Panc1 (cell line): ENCODE results near the gene ARHGEF12. TPM values are rescaled to one million over a fixed set of nuclear protein-coding genes. Genes with fewer than 3 reads are reported as not detected.

Source experiments
- ATAC-seq: fragments of 200-7000 bp; cut with Tn5 transposase; 2 replicates; pipeline ENCODE4 v1.9.1; 2020; ENCODE audit warnings: mild to moderate bottlenecking, moderate library complexity
- BruUV-seq: library from RNA; stranded (reverse); fragments of 400-500 nt; replicated peaks from 2 replicates; lab custom pipeline; 2021; lab: Mats Ljungman, UMichigan
- CTCF ChIA-PET: fragments of 300-600 bp; sonication (Branson Sonifier 250); formaldehyde crosslinking; loops from one replicate; lab custom pipeline; 2022; ENCODE audit warnings: antibody characterized with exemption; lab: Charles Lee
- POLR2A ChIA-PET: fragments of 300-600 bp; sonication (Branson Sonifier 250); formaldehyde crosslinking; loops from one replicate; lab custom pipeline; 2022; ENCODE audit warnings: antibody characterized with exemption; lab: Charles Lee
- DNase-seq: peaks from one replicate; pipeline ENCODE4 v3.0.0-alpha.2; 2010; ENCODE audit warnings: low read depth, low spot score
- H3K27ac ChIP-seq: 2 replicates; pipeline ENCODE4 v1.5.1; 2011; ENCODE audit warnings: mild to moderate bottlenecking, low read length, inconsistent platforms
- H3K27me3 ChIP-seq: fragments of 200-500 bp; sonication (Bioruptor generic); 2 replicates; pipeline ENCODE4 v1.6.0; 2014; ENCODE audit warnings: low read length, inconsistent platforms; ENCODE audit not compliant: control insufficient read depth, insufficient read depth
- H3K36me3 ChIP-seq: fragments of 200-500 bp; sonication (Bioruptor generic); 2 replicates; pipeline ENCODE4 v1.5.1; 2014; ENCODE audit warnings: inconsistent platforms, mild to moderate bottlenecking, low read length, moderate library complexity; ENCODE audit not compliant: control insufficient read depth, insufficient read depth
- H3K4me1 ChIP-seq: 2 replicates; pipeline ENCODE4 v1.5.1; 2011; ENCODE audit warnings: inconsistent platforms, mild to moderate bottlenecking, low read length, moderate library complexity; ENCODE audit not compliant: control insufficient read depth, insufficient read depth
- H3K4me3 ChIP-seq, 2 experiments: 2 replicates each; pipeline ENCODE4 v1.5.1; 2011 to 2012; ENCODE audit warnings: low read depth in 2 of 2, low read length in 2 of 2, mild to moderate bottlenecking in 2 of 2, inconsistent platforms in 1 of 2, moderate library complexity in 1 of 2
- H3K9me3 ChIP-seq: fragments of 200-500 bp; sonication (Bioruptor generic); 2 replicates; pipeline ENCODE4 v1.5.1; 2014; ENCODE audit warnings: low read depth, mild to moderate bottlenecking, inconsistent platforms, low read length, moderate library complexity; ENCODE audit not compliant: control insufficient read depth, insufficient read depth
- CTCF ChIP-seq: fragments of 450-650 bp; IDR thresholded peaks from 2 replicates; pipeline ENCODE4 v1.5.1; 2017; ENCODE audit warnings: mild to moderate bottlenecking
- POLR2AphosphoS5 ChIP-seq: IDR thresholded peaks from 2 replicates; pipeline ENCODE4 v1.6.1; 2012; ENCODE audit warnings: mild to moderate bottlenecking, low read depth, low read length, moderate library complexity
- REST ChIP-seq, 2 experiments: IDR thresholded peaks; 2 replicates each; pipeline ENCODE4 v1.6.1; 2011 to 2012; ENCODE audit warnings: low read depth in 2 of 2, control low read depth in 1 of 2, low read length in 1 of 2, mild to moderate bottlenecking in 1 of 2, moderate library complexity in 1 of 2; ENCODE audit not compliant: insufficient read depth in 1 of 2
- SIN3A ChIP-seq: IDR thresholded peaks from 2 replicates; pipeline ENCODE4 v1.6.1; 2012; ENCODE audit warnings: low read depth, mild to moderate bottlenecking, low read length, moderate library complexity, borderline replicate concordance; ENCODE audit not compliant: insufficient read depth
- TCF7L2 ChIP-seq: IDR thresholded peaks from 2 replicates; pipeline ENCODE4 v1.6.1; 2011; ENCODE audit warnings: mild to moderate bottlenecking, low read depth, low read length, inconsistent platforms
- in situ Hi-C: cut with HindIII; loops from 2 replicates; pipeline ENCODE4 v1.10.0; 2016; ENCODE audit warnings: low sequenced_read_pairs, low pct_unique_long_range_greater_than_20kb
- intact Hi-C: fragments of 100-400 bp; cut with micrococcal nuclease; formaldehyde crosslinking; loops from one replicate; pipeline ENCODE4 v1.10.0; 2022; ENCODE audit not compliant: unreplicated experiment
- total RNA-seq: library from RNA; stranded (reverse); gene quantifications from one replicate; pipeline ENCODE4 v1.2.1, GENCODE V29; 2021; ENCODE audit not compliant: unreplicated experiment

ARHGEF12 gene
- total RNA-seq, 1 experiment from 2014 or later: 182 TPM

GRCh38 chr11:120517390-120517761 is 181.2 kb downstream of the ARHGEF12 start:
- H3K9me3 ChIP-seq: no peaks in the 10 kb centered on the region
- ChIA-PET POLR2A (no interaction called here), CTCF (no interaction called here)
- H3K36me3 ChIP-seq: no peaks in the 10 kb centered on the region
- no peak for DNase-seq
- TF ChIP-seq TCF7L2 (no peak), REST (IDR thresholded peaks at IDR 0.05; ENCODE audit: insufficient read depth in 1 of 2, low read depth in 2 of 2, low read length in 1 of 2) (no peak), SIN3A (no peak)
- H3K4me3 ChIP-seq: no peak overlapping the region
- H3K27me3 ChIP-seq: no peaks in the 10 kb centered on the region; the same call in 1 of the 2 replicates
- H3K4me1 ChIP-seq: no peaks in the 10 kb centered on the region; the same call in 1 of the 2 replicates
- no TSS peak for BruUV-seq
- intact Hi-C loops (loop anchor here (5.0 to 10.0 kb wide), 2 partner anchors 280 to 597 kb away; no protein-coding TSS in a partner anchor), in situ Hi-C loops (no loop called here)
- no peak overlapping the region for H3K27ac ChIP-seq
- ATAC-seq: no peak

GRCh38 chr11:120517801-120518291 is 181.6 kb downstream of the ARHGEF12 start:
- intact Hi-C loops: loop anchor here (5.0 to 10.0 kb wide), 2 partner anchors 279 to 597 kb away; no protein-coding TSS in a partner anchor
- ATAC-seq (no peak), DNase-seq (no peak)
- no peak overlapping the region for H3K4me3 ChIP-seq
- H3K36me3 ChIP-seq: no peaks in the 10 kb centered on the region
- in situ Hi-C loops: no loop called here
- no peak for TF ChIP-seq CTCF
- no peak for TF ChIP-seq REST (IDR thresholded peaks at IDR 0.05; ENCODE audit: insufficient read depth in 1 of 2, low read depth in 2 of 2, low read length in 1 of 2)
- no peak for TF ChIP-seq TCF7L2
- no peak for TF ChIP-seq SIN3A
- TF ChIP-seq POLR2AphosphoS5: no peak
- POLR2A ChIA-PET: no interaction called here
- BruUV-seq: no TSS peak
- no peaks in the 10 kb centered on the region for H3K9me3 ChIP-seq
- CTCF ChIA-PET: no interaction called here
- H3K4me1 ChIP-seq: no peaks in the 10 kb centered on the region; the same call in 1 of the 2 replicates
- no peak overlapping the region for H3K27ac ChIP-seq
- H3K27me3 ChIP-seq: no peaks in the 10 kb centered on the region
